OCI-M1 (cell line): ENCODE data around the gene STAB2.

ENCODE experiments used
- DNase-seq: peaks from one replicate; lab custom pipeline; 2025; lab: John Stamatoyannopoulos, UW

Gene STAB2

DNA sequence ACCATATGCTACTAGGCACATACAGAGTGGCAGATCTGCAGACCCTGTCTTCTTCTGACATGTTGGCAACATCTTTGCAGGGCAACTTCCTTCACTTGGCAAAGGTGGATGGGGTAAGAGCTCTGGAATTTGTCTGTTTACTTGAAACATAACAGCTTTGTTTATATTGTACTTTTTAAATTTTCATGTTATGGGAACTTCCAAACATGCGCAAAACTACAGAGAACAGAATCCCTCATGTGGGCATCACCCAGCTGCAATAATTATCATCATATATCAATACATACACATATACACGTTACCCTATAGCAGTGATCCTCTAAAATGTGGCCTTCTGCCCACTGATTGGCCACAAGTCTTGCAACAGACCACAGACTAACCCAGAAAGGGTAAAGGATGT, 103.4 kb downstream of the STAB2 start:
- no peak for DNase-seq

DNA sequence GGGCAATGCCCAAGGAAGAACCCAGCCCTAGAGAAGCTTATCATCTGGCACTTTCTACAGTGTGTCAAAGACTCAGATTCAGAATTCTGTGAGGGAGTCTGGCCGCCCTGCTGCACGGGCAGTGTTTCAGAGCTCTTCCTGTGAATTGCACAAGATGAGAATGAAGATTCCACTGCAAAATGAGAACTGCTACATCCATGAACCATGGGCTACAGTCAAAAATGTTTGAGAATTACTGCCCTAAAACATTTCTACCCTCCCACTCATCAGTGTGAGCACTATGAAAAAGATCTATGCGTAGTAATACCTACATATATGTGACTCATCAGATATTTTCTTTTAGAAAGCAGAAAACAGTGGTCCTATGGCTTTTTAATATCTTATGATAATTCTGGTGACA, 104.0 kb downstream of the STAB2 start:
- DNase-seq, result no peak

- DNase-seq, result no peak
Measured at GRCh38 chr12:103696101-103696500, 109.0 kb downstream of the STAB2 start.

- no peak for DNase-seq
Measured at GRCh38 chr12:103697971-103698751, 111.1 kb downstream of the STAB2 start.

- peak; percentile 6 for DNase-seq
Measured at GRCh38 chr12:103698752-103699560, 111.9 kb downstream of the STAB2 start.

DNA sequence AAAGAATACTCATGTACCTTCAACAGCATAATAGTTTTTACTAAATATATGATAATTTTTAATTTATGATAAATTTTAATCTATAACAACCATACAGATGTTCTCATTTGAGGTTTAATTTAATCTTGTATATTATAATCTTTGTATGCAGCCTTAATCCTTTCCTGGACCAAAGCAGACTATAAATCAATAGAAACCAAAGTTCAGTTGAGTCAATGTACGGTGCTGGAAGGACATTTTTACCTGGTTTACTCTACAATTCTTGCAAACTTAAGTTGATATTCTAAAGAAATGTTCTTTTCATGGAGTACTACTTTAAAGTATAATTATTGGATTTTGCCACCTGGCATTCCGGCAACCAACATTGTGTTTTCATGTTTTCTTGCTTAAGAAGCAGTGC, 118.0 kb downstream of the STAB2 start:
- no peak for DNase-seq

- DNase-seq, result peak; percentile 12
Measured at GRCh38 chr12:103705927-103706326, 118.9 kb downstream of the STAB2 start.

DNA sequence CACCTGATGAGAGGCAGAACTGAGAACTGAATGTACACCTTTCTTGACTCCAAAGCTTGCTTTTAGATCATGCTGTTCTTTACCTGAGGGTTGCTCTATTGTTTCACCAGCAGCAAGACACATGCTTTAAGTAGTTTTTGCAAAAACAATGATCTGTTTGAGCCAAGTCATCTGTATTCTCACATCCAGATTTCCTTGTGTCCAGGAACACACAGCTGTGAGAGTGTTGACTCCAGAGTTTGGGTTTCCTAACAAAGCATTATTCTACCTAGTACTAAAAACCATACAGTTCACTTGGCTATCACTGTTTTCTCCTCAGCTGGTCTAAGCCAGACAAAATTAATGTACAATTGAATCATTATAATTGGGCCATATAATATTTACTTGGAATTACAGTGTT, 120.4 kb downstream of the STAB2 start:
- DNase-seq, result no peak

DNA sequence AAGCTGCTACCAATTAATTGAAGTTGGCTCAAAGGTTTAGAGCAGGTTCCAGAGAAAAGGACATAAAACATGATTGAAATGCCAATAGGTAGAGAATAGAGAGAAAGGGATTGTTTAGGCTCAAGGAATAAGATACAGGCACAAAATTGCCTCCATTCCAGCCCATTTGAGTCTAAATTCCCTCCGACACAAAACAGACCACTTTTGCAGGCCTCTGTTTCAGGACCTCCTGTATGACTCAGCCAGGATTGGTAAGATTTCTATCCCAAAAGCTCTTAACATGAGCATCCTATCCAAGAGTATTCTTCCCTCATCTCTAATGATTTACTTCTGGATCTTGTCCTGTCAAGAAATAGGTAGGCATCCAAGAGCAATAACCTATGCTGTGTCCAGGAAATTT, 123.5 kb downstream of the STAB2 start:
- DNase-seq, result no peak

- DNase-seq, result no peak
Measured at GRCh38 chr12:103712216-103712615, 125.1 kb downstream of the STAB2 start.

DNA sequence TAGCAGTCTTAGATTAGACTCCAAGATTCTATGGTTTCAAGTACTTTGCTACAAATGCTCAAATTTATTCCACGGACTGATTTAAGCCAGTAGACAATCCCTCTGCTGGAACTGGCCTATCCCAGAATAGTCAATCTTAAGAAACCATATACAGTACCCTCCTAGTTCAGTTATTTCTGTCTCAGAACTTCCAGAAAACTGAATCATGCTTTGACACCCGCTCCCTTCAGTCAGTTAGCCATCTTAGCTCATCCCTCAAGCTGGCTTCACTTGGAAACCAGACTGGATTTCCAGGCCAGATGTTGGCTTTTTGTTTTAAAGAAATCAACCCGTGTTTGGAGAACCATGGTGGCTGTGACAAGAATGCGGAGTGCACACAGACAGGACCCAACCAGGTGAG, 128.4 kb downstream of the STAB2 start:
- DNase-seq, result no peak

DNA sequence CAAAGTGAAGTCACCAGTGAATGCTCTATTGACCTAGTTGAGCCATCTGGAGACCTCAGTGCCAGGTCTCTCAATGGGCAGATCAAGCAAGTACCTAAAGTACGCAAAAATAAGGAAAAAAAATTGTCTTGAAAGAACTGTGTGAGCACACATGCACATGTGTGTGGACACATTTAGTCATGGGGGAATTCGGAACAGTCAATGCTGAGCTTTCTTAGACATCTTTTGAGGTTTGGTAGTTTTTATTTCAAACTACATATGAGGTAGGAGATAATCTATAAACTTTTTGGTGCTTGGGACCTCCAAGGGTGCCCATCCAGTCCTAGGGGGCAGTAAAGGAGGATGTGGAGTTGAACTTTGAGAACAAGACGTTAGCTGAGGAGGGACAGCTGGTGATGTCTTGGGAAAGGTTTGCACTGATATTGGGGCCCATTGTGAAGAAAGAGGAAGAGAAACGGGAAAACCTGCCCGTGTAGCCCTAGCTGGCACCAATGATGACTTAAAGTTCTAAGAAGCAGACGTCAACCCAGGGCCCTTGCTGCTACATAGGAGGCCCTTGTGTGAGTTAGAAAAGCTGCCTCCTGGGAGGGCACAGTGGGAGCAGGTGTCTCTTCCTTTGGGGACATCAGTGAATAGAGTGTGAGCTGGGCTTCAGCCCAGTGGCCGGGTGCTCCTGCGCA, 129.6 kb downstream of the STAB2 start:
- no peak for DNase-seq

DNA sequence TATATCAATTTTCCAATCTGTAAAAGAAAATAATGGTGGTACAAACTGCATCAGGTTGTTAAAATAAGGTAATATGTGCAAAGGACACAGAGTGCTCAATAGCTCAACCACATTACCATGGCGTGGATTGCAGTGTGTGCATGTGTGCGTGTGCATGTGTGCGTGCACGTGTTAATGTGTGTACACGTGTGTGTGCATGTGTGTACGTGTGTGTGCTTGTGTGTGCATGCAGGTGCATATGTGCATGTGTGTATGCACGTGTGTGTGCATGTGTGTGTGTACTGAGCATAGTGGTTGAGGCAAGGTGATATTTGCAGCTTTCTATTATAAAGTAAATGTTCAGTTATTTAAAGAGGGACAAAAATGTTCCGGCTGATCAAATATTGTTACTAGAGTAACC, 138.3 kb downstream of the STAB2 start:
- no peak for DNase-seq

DNA sequence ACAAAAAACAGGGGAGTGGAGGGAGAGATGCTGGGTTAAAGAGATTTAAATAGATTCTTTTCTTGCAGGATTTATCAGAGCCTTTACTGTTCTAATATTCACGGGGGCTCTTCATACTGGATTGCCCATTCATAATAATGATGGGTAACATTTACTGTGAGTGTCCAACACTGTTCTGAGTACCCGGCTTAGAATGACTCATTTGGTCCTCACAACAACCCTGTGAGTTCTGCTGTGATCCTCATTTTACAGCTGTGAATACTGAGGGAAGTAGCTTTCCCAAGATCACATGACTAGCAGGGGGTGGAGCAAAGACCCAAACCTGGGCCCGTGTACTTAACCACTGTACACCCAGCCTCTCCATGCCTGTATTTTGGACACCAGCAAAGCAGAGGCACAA, 140.6 kb downstream of the STAB2 start:
- no peak for DNase-seq

- DNase-seq, result no peak
Measured at GRCh38 chr12:103728323-103728722, 141.2 kb downstream of the STAB2 start.

GRCh38 chr12:103729499-103729898, 142.4 kb downstream of the STAB2 start:
- DNase-seq, result no peak

- DNase-seq, result no peak
Measured at GRCh38 chr12:103731539-103731938, 144.5 kb downstream of the STAB2 start.

DNA sequence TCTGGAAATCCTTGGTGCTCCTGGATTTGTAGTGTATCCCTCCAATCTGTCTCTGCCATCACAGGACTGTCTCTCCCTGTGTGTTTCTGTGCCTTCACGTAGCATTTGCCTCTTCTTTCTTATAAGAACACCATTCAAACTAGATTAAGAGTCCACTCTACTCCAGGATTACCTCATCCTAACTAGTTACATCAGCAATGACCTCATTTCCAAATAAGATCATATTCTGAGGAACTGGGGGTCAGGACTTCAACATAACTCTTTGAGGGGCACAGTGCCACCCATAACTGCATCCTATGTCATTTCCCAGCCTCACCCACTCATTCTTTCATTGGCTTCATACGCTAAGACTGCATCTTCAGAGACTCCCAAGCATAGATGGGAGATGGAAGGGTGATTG, 147.8 kb downstream of the STAB2 start:
- no peak for DNase-seq

GRCh38 chr12:103735291-103735690, 148.2 kb downstream of the STAB2 start:
- DNase-seq, result no peak

DNA sequence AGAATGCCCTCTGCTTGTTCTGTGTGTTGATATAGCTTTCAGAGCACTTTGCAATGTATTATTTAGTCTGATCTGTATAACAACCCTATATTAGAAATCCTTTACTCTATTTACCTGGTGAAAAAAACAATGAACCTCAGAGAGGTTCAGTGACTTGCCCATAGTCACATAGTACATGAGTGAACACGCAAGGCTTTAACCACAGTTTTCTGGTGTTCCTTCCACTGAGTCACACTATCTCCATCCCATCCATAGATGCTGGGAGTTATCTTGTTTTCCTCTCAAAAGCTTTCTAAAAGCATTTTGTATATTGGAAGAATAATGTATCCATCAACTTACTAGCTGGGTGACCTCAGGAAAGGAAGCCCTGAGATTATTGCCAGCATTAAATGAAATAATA, 149.5 kb downstream of the STAB2 start:
- no peak for DNase-seq

GRCh38 chr12:103737881-103738280, 150.8 kb downstream of the STAB2 start:
- DNase-seq, result no peak

DNA sequence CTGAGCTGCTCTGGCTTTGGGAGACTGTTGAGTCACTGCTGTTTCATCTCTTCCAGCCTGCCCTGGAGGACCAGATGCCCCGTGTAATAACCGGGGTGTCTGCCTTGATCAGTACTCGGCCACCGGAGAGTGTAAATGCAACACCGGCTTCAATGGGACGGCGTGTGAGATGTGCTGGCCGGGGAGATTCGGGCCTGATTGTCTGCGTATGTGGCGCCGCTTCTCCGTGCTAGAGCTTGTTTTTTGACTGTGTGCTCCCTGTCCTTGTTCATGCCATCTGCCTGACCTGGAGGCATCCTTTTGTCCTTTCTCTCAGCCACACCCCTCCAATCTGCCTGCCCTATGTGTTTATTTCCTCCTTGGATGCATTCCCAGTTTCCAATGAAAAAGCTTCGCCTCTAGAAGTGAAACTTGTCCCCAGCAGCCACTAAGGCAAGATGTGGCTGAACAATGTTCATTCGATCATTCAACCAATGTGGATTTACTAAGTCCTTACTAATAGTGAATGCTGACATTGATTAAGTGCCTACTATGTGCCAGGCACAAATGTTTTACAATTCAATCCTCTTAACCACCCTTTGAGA, 155.4 kb downstream of the STAB2 start:
- DNase-seq, result no peak

- DNase-seq, result no peak
Measured at GRCh38 chr12:103743788-103744187, 156.7 kb downstream of the STAB2 start.
